HG03378 (cell line): Measurements from ENCODE around the gene STN1.

Source experiments
- ATAC-seq: cut with Tn5 transposase; IDR thresholded peaks from one replicate; pipeline ENCODE4 v1.9.1; 2021; ENCODE audit warnings: mild to moderate bottlenecking, moderate library complexity; ENCODE audit not compliant: unreplicated experiment

STN1 gene

DNA sequence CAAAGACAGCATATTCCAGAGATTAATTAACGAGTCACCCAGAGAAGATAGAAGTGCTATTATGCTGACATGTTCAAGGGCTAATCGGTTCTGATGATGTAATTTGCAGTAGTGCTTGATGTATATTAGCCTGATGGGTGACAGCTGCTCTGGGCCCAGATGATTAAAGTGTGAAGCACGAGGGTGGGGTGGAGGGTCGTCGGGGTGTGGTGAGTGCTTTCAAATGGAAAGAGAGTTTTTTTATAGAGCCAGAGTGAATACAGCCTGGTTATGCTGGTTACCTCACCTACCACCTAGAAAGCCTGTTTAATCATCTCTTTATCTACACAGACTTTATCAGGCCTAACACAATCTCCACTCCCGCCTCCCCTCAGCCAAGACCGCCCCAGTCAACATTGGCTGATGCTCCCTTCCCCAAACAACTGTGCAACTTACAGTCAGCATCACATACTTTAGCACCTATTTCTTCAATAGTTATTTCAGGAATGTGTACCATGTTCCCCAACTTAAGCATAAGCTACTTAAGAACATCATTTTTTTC is 11.5 kb upstream of the STN1 start:
- ATAC-seq: no peak

GRCh38 chr10:103928784-103929183 is 10.8 kb upstream of the STN1 start:
- no peak for ATAC-seq

GRCh38 chr10:103926722-103927319 is 8.8 kb upstream of the STN1 start:
- ATAC-seq: no peak

DNA sequence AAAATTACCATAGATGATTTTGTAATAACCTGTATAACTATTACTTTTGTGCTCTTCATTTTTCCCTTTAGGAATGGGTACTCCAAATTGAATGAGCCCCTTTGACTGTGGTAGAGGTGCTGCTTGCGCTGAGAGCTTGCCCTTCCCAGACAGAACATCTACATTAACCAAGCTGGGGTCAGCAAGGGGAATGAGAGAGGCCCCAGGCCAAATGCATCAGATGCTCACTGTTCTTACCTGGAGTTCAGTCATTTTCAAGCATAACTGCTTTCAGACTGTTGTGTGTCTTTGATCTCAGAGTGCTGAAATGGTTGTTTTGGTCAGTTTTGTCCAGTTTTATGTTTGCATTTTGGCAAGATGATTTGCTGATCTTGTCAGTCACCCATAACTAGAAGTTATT is 7.6 kb upstream of the STN1 start:
- no peak for ATAC-seq

DNA sequence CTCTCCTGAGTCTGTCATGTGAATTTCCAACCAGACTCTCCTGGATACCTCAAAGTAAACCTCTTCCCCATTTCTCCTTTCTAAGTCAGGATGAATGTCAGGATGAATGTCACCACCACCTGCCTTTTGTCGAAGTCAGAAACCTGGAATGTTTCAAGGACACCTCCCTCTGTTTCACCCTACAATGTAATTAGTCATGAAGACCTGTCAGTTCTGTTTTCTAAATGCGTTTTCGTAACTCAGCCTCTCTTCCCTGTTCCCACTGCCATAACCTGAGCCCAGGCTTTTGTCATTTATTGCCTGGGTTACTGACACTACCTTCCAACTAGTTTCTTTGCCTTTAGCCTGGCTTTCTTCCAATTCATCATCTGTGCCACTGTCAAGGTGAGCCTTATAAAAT is 5.5 kb upstream of the STN1 start:
- ATAC-seq: no peak

- no peak for ATAC-seq
Measured at GRCh38 chr10:103922659-103923058, 4.7 kb upstream of the STN1 start.

DNA sequence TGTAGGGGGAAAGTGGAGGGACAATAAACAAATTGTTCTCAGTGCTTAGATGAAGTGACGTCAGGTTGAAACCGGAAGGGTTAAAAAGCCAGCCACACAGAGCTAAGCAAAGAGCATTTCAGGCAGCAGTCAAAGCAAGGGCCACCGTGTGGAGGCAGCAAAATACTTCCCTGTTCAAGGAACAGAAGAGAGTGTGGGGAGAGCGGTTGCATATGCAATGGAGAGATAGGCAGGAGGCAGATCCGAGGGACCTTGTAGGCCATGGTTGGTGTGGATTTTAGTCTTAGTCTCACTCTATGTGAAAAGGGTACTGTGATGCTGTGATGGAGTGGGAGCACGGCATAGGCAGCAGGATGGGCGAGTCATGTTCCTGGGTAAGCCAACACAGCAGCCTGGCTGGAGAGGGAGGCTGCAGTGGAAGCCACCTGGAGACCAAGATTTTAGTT is 3.8 kb upstream of the STN1 start:
- ATAC-seq: peak; percentile 35

GRCh38 chr10:103921248-103921647 is 3.3 kb upstream of the STN1 start:
- no peak for ATAC-seq

- ATAC-seq: no peak
Measured at GRCh38 chr10:103919648-103920025, 1.7 kb upstream of the STN1 start.

GRCh38 chr10:103917302-103918052 is 507 bp downstream of the STN1 start:
- peak; percentile 9 for ATAC-seq

- no peak for ATAC-seq
Measured at GRCh38 chr10:103916876-103917275, 1.1 kb downstream of the STN1 start.

DNA sequence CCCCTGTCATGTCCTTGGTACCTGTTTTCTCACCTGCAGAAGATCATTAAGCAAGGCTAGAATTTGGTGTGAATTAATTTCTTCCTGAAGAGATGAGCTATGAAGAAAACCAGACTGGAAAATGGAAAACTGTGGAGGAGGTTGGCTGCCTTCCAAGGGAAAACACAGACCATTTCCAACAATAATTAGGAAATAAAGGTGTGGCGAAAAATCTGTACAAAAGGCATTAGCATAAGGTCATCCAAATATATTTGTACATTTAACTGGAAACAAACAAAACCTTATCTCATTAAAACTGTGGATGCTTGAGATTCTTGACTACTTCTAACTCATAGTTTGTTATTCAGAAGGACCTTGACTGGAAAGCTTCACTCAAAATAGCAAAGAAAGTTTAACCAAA is 1.7 kb downstream of the STN1 start:
- ATAC-seq: no peak

DNA sequence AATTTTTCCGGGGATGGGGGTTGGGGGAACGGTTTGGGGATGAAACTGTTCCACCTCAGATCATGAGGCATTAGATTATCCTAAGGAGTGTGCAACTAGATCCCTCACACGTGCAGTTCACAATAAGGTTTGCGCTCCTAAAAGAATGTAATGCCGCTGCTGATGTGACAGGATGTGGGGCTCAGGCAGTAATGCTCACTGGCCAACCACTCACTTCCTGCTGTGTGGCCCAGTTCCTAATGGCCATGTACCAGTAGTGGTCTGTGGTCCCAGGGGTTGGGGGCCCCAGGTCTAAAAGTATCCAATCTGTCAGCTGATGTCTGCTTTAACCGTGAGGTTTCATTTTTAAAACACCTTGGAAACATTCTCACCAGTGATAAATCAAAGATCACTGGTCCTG is 2.2 kb downstream of the STN1 start:
- ATAC-seq: no peak

GRCh38 chr10:103912759-103913158 is 5.2 kb downstream of the STN1 start:
- no peak for ATAC-seq

GRCh38 chr10:103911021-103911459 is 6.9 kb downstream of the STN1 start:
- no peak for ATAC-seq

DNA sequence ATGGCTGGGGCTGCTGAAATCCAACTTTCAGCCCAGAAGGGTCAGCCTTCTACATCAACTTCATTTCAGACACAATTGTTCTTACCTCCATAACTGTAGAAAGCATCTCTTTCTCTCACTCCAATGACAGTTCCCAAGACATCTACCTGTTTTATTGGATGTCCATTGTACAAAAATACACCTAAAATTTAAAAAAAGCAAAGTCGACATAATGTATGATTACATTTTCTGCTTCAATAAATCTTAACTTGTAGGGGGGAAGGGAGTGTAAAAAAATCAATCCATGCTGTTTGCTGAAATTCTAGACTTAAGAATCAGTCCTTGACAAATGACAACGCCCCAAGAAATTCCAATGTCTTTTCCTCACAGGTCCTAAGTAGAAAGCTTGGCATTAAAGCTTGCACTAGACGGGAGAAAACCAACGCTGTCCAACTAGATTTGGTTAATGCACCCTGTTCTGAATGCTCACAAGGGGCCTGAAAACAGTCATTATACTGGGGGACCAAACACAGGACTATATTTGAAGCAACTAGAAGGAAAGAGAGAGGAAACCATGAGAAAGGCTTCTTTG is 7.5 kb downstream of the STN1 start:
- no peak for ATAC-seq

DNA sequence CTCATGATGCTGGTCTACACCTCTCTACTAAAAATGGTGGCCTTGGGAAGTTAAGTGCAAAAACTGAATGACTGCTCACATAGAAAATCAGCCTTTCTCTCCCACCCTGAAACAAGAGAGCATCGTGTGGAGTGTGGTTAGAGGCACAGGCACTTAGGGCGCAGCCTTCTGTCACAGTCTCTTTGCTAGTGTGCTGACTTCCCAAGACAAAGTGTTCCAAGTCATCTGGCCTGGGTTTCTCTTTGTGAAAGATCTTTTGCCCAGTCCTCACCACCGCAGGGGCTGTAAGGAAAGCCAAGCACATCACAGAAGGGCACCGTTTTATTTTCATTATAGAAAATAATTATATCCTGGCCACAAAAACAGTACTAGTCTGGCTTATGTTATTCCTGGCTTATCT is 12.5 kb downstream of the STN1 start:
- ATAC-seq: no peak

DNA sequence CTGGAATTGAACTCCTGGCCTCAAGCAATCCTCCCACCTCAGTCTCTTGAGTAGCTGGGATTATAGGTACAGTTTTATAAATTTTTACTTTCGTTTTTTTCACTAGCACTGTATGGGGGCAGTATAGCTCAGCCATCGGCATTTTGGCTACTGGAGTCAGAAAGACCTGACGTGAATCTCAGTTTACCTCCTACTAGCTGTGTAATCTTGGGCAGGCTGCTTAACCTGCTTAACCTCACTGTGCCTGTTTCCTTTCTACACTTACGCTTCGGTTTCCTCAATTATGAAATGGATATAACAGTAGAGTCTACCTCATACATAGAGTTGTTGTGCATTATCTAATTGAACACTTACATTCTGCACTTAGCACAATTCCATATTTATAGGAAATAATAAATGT is 16.7 kb downstream of the STN1 start:
- ATAC-seq: no peak

GRCh38 chr10:103899312-103899711 is 18.7 kb downstream of the STN1 start:
- ATAC-seq: no peak

GRCh38 chr10:103897241-103897774 is 20.7 kb downstream of the STN1 start:
- ATAC-seq: no peak

GRCh38 chr10:103896225-103896624 is 21.8 kb downstream of the STN1 start:
- ATAC-seq: no peak
